ENCODE results near the gene CDT1.

Gene CDT1

GRCh38 chr16:88793251-88793954, 10.2 kb upstream of the CDT1 start:
- TF ChIP-seq CTCF (IDR thresholded peaks at IDR 0.05; ENCODE audit: insufficient read depth, low read length, missing control alignments): no peak
- no peak for DNase-seq (ENCODE audit: low read depth, low spot score)
- ChIA-PET CTCF (no interaction called here), POLR2A (interaction anchor here (0.6 to 1.1 kb wide), 2 partner anchors 13 to 131 kb away, joined by 3 read pairs; partner anchors contain the start of gene MVD)
- H3K4me3 ChIP-seq (ENCODE audit: low read depth, low read length): no peak overlapping the region

GRCh38 chr16:88796278-88796677, 7.3 kb upstream of the CDT1 start:
- no peak for TF ChIP-seq CTCF (IDR thresholded peaks at IDR 0.05; ENCODE audit: insufficient read depth, low read length, missing control alignments)
- POLR2A ChIA-PET: interaction anchor here (0.6 kb wide), 1 partner anchor 14 kb away, joined by 3 read pairs; no protein-coding TSS in a partner anchor
- no peak for DNase-seq (ENCODE audit: low read depth, low spot score)
- CTCF ChIA-PET: interaction anchor here (1.2 to 2.7 kb wide), 5 partner anchors 9 to 62 kb away, joined by 3 to 8 read pairs (median 4); partner anchors contain the start of gene PIEZO1
- H3K4me3 ChIP-seq (ENCODE audit: low read depth, low read length): no peak overlapping the region

- ChIA-PET CTCF (interaction anchor here (2.7 kb wide), 1 partner anchor 61 kb away, joined by 8 read pairs; no protein-coding TSS in a partner anchor), POLR2A (no interaction called here)
- no peak for TF ChIP-seq CTCF (IDR thresholded peaks at IDR 0.05; ENCODE audit: insufficient read depth, low read length, missing control alignments)
- no peak for DNase-seq (ENCODE audit: low read depth, low spot score)
- H3K4me3 ChIP-seq (ENCODE audit: low read depth, low read length): no peak overlapping the region
Measured at GRCh38 chr16:88798073-88798472, 5.5 kb upstream of the CDT1 start.

GRCh38 chr16:88798772-88799455, 4.7 kb upstream of the CDT1 start:
- POLR2A ChIA-PET: interaction anchor here (0.6 to 1.0 kb wide), 2 partner anchors 12 to 29 kb away, joined by 3 read pairs; no protein-coding TSS in a partner anchor

GRCh38 chr16:88799569-88800276, 3.9 kb upstream of the CDT1 start:
- no peak for DNase-seq (ENCODE audit: low read depth, low spot score)
- no peak for TF ChIP-seq CTCF (IDR thresholded peaks at IDR 0.05; ENCODE audit: insufficient read depth, low read length, missing control alignments)
- no peak overlapping the region for H3K4me3 ChIP-seq (ENCODE audit: low read depth, low read length)
- CTCF ChIA-PET: interaction anchor here (0.8 to 3.3 kb wide), 6 partner anchors 13 to 367 kb away, joined by 3 to 20 read pairs (median 4); no protein-coding TSS in a partner anchor
- POLR2A ChIA-PET: interaction anchor here (0.8 to 1.0 kb wide), 2 partner anchors 11 to 15 kb away, joined by 3 to 4 read pairs; partner anchors contain the start of gene PIEZO1

More at GRCh38 chr16:88798772-88799455, 4.7 kb upstream of the CDT1 start:
- H3K4me3 ChIP-seq (ENCODE audit: low read depth, low read length): no peak overlapping the region
- DNase-seq (ENCODE audit: low read depth, low spot score): no peak
- no peak for TF ChIP-seq CTCF (IDR thresholded peaks at IDR 0.05; ENCODE audit: insufficient read depth, low read length, missing control alignments)
- CTCF ChIA-PET: interaction anchor here (0.8 to 3.3 kb wide), 7 partner anchors 12 to 368 kb away, joined by 3 to 20 read pairs (median 4); no protein-coding TSS in a partner anchor

Measured in AG04449 (cell line).